HG02884 (cell line): Measurements from ENCODE around the gene MAP2K7.
"Not testable (repeated sequence)": the region's sequence is repeated elsewhere in the genome, so short reads cannot be mapped to it uniquely, and the experiment has no call there.

Source experiments
- ATAC-seq: cut with Tn5 transposase; IDR thresholded peaks from one replicate; pipeline ENCODE4 v1.9.1; 2021; ENCODE audit warnings: mild to moderate bottlenecking, moderate library complexity; ENCODE audit not compliant: unreplicated experiment

The MAP2K7 gene

GRCh38 chr19:7903244-7904073 lies at the start of gene MAP2K7:
Gene MAP2K7, plus strand, starts transcription at chr19:7903877. Its CDS starts 68 bp downstream, at chr19:7903945.
- ATAC-seq = peak; percentile 79

GRCh38 chr19:7855426-7856108 lies 48.1 kb upstream of the MAP2K7 start:
- ATAC-seq = no peak

- ATAC-seq = no peak
These were observed 47.5 kb upstream of the MAP2K7 start for GRCh38 chr19:7856109-7856591.

GRCh38 chr19:7856679-7857663 lies 46.7 kb upstream of the MAP2K7 start:
- ATAC-seq = no peak

- ATAC-seq = no peak
These were observed 46.0 kb upstream of the MAP2K7 start for GRCh38 chr19:7857727-7858108.

- no peak for ATAC-seq
These were observed 45.4 kb upstream of the MAP2K7 start for GRCh38 chr19:7858109-7858770.

GRCh38 chr19:7859087-7859486 lies 44.6 kb upstream of the MAP2K7 start:
- not testable (repeated sequence) for ATAC-seq

GRCh38 chr19:7859831-7860713 lies 43.6 kb upstream of the MAP2K7 start:
- ATAC-seq = no peak

- ATAC-seq = no peak
These were observed 42.7 kb upstream of the MAP2K7 start for GRCh38 chr19:7860714-7861618.

- ATAC-seq = no peak
These were observed 41.9 kb upstream of the MAP2K7 start for GRCh38 chr19:7861619-7862412.

- ATAC-seq = no peak
These were observed 41.2 kb upstream of the MAP2K7 start for GRCh38 chr19:7862413-7862951.

GRCh38 chr19:7863157-7863970 lies 40.3 kb upstream of the MAP2K7 start:
- ATAC-seq = no peak

GRCh38 chr19:7863971-7864689 lies 39.5 kb upstream of the MAP2K7 start:
- no peak for ATAC-seq

- no peak for ATAC-seq
These were observed 39.0 kb upstream of the MAP2K7 start for GRCh38 chr19:7864690-7865074.

GRCh38 chr19:7865262-7865911 lies 38.3 kb upstream of the MAP2K7 start:
- no peak for ATAC-seq
